ENCODE data around the gene TMEM176A.
"Not testable (repeated sequence)": the region's sequence is repeated elsewhere in the genome, so short reads cannot be mapped to it uniquely, and the experiment has no call there.

TMEM176A gene, protein sequence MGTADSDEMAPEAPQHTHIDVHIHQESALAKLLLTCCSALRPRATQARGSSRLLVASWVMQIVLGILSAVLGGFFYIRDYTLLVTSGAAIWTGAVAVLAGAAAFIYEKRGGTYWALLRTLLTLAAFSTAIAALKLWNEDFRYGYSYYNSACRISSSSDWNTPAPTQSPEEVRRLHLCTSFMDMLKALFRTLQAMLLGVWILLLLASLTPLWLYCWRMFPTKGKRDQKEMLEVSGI

DNA sequence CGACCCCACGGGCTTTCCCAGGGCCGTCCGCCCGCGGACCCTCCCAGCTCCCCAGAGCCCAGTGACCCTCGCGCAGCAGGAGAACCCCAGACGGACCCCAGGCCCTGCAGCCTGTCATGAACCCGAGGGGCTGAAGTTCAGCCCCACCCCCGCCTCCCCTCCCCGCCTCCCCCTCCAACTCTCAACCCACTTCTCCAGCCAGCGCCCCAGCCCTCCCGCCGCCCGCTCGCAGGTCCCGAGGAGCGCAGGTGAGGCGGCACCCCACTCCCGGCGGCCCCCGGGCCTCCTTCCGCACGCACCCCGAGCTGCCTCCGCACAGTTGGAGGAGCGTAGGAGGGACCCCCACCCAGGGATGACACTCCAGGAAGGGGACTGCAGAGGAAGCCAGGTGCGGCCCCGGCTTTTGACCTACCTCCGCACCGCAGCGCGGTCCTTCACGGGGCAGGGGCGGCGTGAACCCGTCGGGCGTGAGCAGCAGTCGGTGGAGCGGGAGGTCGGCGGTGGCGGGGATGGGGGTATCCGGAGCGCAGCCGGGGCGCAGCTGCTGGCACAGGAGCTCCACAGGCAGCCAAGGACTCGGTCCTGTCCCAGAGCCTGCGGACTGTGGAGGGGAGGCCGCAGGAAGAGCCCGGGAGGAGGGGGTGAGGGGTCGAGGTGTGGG, at the start of gene TMEM176A:
TMEM176A (plus strand) TSS at position 189 of the 661 bp plus-strand sequence. CDS start 782 bp downstream, outside the sequence.
- peak; percentile 2 for DNase-seq (ENCODE audit: low spot score)
- no peak for FAIRE-seq

DNA sequence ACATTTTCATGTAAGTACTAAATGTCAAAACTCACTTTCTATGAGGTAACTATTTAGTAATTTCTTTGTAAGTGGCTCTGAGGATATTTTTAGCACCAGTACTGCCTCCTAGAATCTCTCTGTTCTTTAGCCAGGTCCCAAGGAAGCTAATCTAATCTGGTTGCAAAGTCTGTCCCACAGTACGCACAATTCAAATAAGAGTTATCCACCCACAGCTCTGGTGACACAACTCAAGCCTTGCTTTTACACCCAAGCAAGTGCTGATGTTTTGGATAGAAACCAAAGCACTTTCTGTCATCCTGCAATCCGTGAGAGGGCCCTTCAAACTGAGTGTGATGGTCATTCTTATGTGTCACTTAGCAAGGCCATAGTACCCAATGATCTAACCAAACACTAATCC, 48.9 kb upstream of the TMEM176A start:
- FAIRE-seq = no peak
- DNase-seq (ENCODE audit: low spot score) = no peak

DNA sequence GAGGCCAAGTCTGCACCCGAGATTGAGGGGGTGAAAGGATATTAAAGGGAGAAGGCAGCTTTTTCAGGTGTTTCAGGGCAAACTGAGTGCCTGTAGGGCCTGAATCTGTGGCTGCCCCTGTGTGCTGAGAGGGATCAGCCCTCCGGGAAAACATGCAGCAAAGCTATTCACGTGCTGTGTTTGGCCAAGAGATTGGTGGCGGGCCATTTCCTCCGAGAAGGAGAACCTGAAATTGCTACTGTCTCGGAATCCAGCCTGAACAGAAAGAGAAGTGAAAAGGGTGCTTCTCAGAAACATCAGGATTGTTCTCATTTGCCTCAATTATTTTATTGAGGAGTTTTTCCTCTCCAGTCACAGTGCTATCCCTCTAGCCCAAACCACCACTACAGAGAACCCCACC, 47.3 kb upstream of the TMEM176A start:
- FAIRE-seq = no peak
- DNase-seq (ENCODE audit: low spot score) = no peak

DNA sequence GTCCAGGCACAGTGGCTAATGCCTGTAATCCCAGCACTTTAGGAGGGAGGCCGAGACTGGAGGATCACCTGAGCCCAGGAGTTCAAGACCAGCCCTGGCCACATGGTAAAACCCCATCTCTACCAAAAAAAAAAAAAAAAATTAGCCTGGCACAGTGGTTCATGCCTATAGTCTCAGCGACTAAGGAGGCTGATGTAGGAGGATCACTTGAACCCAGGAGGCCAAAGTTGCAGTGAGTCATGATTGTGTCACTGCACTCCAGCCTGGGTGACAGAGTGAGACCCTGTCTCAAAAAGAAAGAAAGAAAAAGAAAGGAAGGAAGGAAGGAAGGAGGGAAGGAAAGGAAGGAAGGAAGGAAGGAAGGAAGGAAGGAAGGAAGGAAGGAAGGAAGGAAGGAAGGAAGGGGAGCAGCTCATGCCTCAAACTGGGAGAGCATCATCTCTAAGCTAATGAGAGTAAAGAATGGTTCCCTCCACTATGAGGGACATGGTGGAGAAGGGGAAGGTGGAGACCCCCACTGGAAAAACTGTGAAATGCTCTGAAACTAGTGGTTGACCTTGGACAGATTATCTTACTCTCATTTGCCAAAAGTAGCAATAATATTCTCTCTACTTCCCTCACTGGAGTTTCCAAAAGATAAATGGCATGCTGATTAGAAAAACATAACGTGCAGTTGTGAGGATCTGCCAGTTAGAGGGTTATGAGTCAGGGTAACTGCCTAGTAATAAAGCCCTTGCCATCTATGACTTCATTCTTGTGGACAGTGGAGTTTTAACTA, 46.6 kb upstream of the TMEM176A start:
- DNase-seq (ENCODE audit: low spot score) = no peak
- no peak for FAIRE-seq

DNA sequence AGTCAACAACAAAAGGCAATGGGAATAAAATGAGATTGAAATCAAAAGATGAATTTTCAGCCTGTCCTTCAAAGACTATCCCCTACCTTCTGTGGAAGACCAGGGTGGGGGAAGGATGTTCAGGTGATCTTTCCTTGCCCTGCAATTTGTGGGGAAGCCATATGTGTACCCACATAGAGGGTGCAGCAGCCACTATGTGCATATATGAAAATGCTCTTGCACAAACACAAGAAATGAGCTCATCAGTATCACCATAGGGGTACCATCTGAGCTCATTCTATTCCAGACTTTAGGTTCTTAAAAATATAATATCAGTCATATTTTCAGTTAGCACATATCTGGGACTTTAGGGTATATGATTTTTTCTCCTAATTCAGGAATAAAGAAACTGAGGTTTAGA, 45.6 kb upstream of the TMEM176A start:
- FAIRE-seq (no peak), DNase-seq (ENCODE audit: low spot score) (no peak)

DNA sequence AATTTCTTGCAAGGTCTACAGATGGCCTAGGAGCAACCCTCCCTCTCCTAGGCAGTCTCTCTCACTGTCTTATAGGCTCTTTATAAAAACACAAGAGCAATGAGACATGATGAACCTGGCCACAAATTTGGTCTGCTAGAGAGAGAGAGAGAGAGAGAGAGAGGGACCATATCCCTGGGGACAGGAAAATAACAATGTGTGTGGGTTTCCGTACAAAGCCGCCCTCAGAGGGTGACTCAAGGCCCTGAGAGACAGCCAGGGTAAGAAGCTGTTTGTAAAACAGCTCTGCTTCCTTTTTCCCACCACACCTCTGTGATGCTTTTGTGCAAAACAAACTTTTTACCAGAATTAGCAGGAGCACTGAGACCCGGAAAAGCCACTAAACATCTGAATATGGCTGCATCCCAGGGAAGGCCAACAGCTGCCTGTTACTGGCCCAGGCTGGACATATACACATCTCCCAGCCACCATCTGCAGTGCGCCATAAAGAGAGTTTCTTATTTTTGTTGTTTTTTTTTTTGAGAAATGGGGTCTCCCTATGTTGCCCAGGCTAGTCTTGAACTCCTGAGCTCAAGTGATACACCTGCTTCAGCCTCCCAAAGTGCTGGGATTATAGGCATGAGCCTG, 45.0 kb upstream of the TMEM176A start:
- DNase-seq (ENCODE audit: low spot score) (peak; percentile 8), FAIRE-seq (no peak)

DNA sequence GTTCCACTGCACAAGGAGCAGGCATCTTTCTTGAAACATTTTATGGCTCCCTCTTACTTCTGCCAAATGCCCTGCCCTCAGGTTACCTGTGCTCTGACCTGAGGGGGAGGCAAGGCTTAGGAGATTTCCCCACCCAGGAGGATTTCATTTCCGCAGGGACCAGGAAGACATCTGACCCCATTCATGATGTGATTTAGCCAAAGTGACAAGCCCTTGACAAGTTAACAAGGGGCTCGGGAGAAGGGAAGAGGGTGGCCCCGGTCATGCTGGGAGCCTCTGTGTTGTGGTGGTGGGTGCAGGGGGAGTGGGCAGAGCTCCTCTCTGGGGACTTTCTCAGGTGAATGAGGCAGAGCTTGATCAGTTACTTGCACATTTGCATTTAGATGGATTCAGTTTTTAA, 44.4 kb upstream of the TMEM176A start:
- DNase-seq (ENCODE audit: low spot score) (no peak), FAIRE-seq (no peak)

DNA sequence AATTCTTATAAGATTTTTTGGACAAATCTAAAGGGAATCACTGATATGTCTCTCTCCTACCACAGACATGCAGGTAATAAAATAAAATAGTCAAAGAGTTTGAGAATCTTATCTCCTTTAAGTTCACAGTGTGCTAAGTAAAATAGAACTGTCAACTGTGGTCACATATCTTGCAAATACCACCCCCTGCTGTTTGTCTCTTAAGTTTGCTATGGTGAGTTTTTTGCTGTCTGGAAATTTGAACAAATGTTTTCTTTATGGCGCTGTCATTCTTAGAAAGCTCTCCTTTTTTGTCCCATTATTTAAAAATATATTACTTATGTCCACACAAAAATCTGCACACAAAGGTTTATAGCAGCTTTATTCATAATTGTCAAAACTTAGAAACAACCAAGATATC, 43.7 kb upstream of the TMEM176A start:
- no peak for FAIRE-seq
- no peak for DNase-seq (ENCODE audit: low spot score)

DNA sequence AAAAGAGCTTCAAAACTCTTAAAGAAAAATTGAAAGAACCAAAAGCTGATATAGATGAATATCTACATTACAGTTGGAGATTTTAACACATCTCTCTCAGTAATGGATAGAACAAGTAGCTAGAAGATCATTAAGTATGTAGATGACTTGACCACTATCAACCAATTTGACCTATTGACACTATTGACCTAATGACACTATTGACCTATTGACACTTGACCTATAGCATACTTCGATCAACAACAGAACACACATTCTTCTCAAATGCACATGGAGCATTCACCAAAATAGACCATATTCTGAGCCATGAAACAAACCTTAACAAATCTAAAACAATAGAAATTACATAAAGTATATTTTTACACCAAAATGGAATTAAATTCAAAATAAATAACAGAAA, 41.1 kb upstream of the TMEM176A start:
- FAIRE-seq (no peak), DNase-seq (ENCODE audit: low spot score) (no peak)

DNA sequence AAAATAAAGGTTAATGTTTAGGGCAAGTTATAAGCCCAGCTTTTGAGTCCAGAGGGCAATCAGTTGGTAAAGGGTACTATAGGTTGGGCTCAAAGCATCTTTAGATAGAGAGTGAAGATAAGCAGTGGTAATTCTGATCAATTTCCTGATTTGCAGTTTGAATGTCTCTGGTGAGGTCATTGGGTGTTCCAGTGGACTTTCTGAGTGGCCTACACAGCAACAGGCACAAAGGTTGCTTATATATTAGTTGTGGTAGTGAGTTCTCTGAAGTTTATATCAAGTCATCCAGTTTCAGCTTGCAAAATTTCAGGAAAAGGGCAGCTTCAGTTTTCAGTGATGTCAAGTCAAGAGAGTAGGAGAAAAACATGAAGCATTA, 34.2 kb upstream of the TMEM176A start:
- DNase-seq (ENCODE audit: low spot score) = no peak
- FAIRE-seq = no peak

DNA sequence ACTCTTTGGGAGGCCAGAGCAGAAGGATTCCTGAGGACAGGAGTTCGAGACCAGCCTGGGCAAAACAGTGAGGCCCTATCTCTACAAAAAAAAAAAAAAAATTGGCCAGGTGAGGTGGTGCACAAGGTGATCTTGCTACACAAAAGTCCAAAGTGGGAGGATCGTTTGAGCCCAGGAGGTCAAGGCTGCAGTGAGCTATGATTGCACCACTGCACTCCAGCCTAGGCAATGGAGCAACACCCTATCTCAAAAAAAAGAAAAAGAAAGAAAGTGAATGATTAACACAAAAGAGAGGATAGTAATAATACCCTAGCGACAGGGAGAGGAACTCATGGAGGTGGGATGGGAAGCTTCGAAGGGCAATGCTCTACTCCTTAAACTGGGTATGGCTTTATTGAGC, 30.8 kb upstream of the TMEM176A start:
- no peak for DNase-seq (ENCODE audit: low spot score)
- no peak for FAIRE-seq

DNA sequence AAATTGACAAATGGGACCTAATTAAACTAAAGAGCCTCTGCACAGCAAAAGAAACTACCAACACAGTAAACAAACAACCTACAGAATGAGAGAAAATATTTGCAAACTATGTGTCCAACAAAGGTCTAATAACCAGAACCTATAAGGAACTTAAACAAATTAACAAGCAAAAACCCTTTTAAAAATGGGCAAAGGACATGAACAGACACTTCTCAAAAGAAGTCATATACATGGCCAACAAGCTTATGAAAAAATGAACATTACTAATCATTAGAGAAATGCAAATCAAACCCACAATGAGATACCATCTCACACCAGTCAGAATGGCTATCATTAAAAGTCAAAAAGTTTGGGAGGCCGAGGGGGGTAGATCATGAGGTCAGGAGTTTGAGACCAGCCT, 26.4 kb upstream of the TMEM176A start:
- not testable (repeated sequence) for FAIRE-seq

DNA sequence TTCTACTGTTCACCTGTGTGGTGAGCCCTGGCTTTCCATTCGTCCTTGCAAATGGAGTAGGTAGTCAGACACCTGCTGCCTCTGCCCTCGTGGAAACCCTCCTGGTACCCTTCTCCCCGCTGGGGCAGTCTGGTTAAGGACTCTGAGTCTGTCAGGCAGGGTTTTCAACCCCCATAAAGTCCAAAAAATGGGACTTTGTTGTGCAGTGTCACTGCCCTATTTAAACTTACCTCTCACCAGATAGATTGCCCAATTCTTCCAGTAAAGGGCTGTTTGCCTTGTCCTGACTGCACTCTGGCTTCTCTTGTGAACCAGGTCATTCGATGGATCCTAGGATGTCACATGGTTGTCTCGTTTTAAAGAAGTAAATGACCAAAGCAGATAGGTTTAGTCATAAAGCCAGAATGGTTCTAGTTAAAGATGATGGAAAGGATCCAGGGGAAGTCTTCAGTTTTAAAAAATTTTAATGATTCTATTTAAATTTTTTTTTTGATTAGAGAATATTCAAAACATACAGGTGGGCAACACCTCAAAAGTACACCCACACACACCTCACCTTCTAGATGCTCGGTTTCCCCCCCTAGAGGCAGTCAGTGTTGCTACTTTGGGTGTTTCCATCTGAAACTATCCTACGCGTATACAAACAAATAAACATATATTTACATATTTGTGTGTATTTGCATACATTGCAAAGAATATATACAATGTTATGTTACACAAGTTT, 22.4 kb upstream of the TMEM176A start:
- no peak for FAIRE-seq
- DNase-seq (ENCODE audit: low spot score) = no peak

More for the DNA sequence above, 26.4 kb upstream of the TMEM176A start:
- not testable (repeated sequence) for DNase-seq (ENCODE audit: low spot score)

DNA sequence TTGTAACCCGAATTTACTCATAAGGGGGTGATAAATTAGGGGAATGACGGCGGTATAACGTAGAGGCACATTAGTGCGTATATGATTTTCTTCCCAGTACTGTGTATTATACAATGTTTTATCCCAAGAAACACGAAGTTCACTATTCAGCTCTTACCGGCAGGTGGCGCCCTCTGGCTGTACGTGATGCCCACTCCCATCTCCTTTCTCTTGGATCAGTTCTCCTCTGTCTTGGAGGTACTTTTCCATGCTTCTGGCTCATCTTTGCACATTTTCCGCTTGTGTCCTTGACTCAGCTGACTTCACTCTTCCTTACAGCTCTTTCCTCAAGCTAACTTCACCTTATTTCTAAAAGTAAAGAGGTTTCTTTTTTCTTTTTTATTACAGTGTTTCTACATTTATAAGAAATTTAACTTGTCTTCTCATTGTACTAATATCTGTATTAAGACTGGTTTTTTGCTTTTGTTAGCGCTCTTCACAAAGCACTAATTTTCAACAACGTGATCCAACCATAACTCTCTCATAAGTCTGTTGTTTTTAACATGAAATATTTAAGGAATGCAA, 21.7 kb upstream of the TMEM176A start:
- FAIRE-seq = no peak
- peak; percentile 31 for DNase-seq (ENCODE audit: low spot score)

DNA sequence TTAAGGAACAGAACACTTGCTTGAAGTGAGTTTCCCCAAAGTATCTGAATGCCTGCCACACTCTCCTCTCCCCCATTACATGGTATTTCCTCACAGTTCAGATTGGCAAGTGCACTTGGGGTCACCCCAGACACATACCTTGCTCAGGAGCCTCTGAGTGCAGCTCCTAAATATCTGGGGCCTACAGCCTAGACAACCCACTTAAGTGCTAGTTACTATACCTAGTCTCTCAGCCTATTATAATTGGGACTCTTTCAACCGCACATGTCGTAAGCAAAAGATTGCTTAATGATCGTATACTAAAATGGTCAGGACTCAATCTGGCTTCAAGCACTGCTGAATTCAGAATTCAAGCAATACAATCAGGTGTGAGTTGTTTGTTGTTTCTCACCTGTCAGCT, 20.3 kb upstream of the TMEM176A start:
- FAIRE-seq = no peak
- DNase-seq (ENCODE audit: low spot score) = no peak

DNA sequence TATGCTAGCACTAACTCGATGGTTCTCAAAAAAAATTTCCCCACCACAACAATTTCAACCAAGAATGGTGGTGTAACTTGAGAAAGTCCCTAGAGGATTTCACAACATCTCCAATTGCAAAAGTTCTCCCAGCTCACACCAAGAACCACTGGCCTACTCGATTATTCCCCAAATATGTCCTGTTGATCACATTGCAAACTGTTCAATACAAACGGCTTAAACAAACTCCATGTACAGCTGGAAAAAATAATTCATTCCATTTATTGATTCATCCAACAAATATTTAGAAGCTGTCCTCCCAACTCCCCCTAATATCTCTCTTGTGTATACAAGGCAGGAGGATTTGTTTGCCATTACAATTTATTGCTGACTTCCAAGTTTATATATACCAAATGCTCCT, 19.5 kb upstream of the TMEM176A start:
- FAIRE-seq (no peak), DNase-seq (ENCODE audit: low spot score) (no peak)

DNA sequence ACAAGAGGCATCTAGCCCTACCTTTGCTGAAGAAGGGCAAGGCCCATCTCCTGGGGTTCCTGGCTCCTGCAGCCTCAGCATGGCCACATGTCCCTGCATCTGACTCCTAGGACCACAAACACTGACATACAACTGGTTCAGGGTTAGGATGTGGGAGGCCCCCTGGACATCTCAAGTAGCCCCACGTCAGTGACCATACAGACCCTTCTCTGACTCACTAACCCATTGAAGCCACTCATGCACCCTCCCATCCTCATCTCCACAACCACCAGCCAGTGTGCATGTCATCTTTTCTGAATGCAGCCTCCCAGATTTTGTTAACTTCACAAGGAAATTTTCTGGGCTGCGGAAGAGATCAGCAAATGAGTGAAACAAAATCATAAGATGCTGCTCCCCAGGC, 18.6 kb upstream of the TMEM176A start:
- FAIRE-seq = no peak

DNA sequence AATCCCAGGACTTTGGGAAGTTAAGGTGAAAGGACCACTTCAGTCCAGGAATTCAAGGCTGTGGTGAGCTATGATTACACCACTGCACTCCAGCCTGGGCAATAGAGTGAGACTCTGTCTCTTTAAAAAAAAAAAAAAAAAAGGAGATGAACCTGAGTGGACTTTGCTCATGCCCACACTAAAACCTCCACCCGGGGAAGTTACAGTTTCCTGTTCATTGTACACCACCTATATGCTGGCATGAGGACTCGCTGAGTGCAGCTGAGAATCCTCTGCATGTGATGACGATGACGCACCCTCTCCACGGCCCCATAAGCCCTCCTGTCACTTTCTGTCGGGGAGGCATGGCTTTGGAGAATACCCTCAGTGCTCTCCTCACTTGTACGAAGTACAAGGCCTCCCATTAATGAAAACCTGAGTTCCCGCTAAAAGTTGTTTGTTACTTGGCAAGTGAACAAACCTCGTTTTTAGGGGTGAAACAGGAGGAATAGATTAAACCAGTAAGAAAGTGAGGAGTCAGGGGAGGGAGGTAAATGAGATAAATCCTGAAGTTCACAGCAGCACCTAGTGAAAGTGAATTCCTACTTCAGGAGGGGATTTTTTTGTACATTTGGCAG, 16.3 kb upstream of the TMEM176A start:
- no peak for FAIRE-seq

More for the DNA sequence above, 18.6 kb upstream of the TMEM176A start:
- no peak for DNase-seq (ENCODE audit: low spot score)

DNA sequence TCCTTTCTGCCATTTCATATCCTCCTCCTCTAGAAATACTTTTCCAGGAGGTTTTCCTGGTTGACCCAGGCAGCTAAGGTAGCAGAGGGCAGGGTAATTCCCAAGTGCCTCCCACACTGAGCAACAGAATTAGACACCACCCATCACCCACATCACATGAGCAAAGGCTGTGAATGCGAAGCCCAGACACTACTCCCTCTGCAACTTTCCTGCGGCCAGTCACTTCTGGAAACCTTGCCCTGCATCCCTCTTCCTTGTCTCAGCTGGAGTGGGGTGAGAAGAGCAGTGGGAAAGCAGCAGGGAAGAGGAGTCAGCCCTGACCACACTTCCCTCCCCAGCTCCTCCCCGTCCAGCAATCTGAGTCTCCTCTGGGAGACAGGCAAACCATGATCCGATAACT, 15.6 kb upstream of the TMEM176A start:
- DNase-seq (ENCODE audit: low spot score) (no peak), FAIRE-seq (no peak)

More for the DNA sequence above, 16.3 kb upstream of the TMEM176A start:
- DNase-seq (ENCODE audit: low spot score) = no peak

Data from urothelium cell line (cell line).